ENCODE measurements around the gene PUM2.

The PUM2 gene

GRCh38 chr2:20307311-20307710 is 43.3 kb downstream of the PUM2 start:
- TF ChIP-seq TAF1 (IDR thresholded peaks at IDR 0.05; ENCODE audit: low read depth) (no peak), USF1 (IDR thresholded peaks at IDR 0.05) (no peak), RAD21 (IDR thresholded peaks at IDR 0.05; ENCODE audit: low read depth) (no peak), CEBPB (IDR thresholded peaks at IDR 0.05) (no peak), MAX (IDR thresholded peaks at IDR 0.05) (no peak), EGR1 (IDR thresholded peaks at IDR 0.05) (no peak), FOXM1 (IDR thresholded peaks at IDR 0.05; ENCODE audit: borderline replicate concordance, low read depth) (no peak), YY1 (IDR thresholded peaks at IDR 0.05; ENCODE audit: low read depth) (no peak), REST (IDR thresholded peaks at IDR 0.05; ENCODE audit: low read depth) (no peak), NFIC (IDR thresholded peaks at IDR 0.05) (no peak), EP300 (IDR thresholded peaks at IDR 0.05; ENCODE audit: borderline replicate concordance) (no peak)

- TF ChIP-seq EGR1 (IDR thresholded peaks at IDR 0.05) (no peak), YY1 (IDR thresholded peaks at IDR 0.05; ENCODE audit: low read depth) (no peak), MAX (IDR thresholded peaks at IDR 0.05) (no peak), CEBPB (IDR thresholded peaks at IDR 0.05) (no peak)
These were observed 46.2 kb downstream of the PUM2 start for GRCh38 chr2:20304411-20304810.

GRCh38 chr2:20303966-20304365 is 46.7 kb downstream of the PUM2 start:
- TF ChIP-seq USF1 (IDR thresholded peaks at IDR 0.05) (no peak), TEAD4 (IDR thresholded peaks at IDR 0.05) (no peak), EGR1 (IDR thresholded peaks at IDR 0.05) (no peak), YY1 (IDR thresholded peaks at IDR 0.05; ENCODE audit: low read depth) (no peak), CREB1 (IDR thresholded peaks at IDR 0.05; ENCODE audit: low read depth) (no peak), TAF1 (IDR thresholded peaks at IDR 0.05; ENCODE audit: low read depth) (no peak), REST (IDR thresholded peaks at IDR 0.05; ENCODE audit: low read depth) (no peak), MAX (IDR thresholded peaks at IDR 0.05) (no peak), TCF12 (IDR thresholded peaks at IDR 0.05; ENCODE audit: low read depth) (no peak), RAD21 (IDR thresholded peaks at IDR 0.05; ENCODE audit: low read depth) (no peak), ZBTB7A (IDR thresholded peaks at IDR 0.05; ENCODE audit: low read depth) (no peak), NFIC (IDR thresholded peaks at IDR 0.05) (no peak), FOXM1 (IDR thresholded peaks at IDR 0.05; ENCODE audit: borderline replicate concordance, low read depth) (no peak), CEBPB (IDR thresholded peaks at IDR 0.05) (no peak), EP300 (IDR thresholded peaks at IDR 0.05; ENCODE audit: borderline replicate concordance) (no peak)

GRCh38 chr2:20302019-20302418 is 48.6 kb downstream of the PUM2 start:
- TF ChIP-seq MAX (IDR thresholded peaks at IDR 0.05): no peak
- no peak for TF ChIP-seq FOXM1 (IDR thresholded peaks at IDR 0.05; ENCODE audit: borderline replicate concordance, low read depth)
- no peak for TF ChIP-seq EP300 (IDR thresholded peaks at IDR 0.05; ENCODE audit: borderline replicate concordance)
- TF ChIP-seq USF1 (IDR thresholded peaks at IDR 0.05): no peak
- TF ChIP-seq CEBPB (IDR thresholded peaks at IDR 0.05): no peak
- no peak for TF ChIP-seq CREB1 (IDR thresholded peaks at IDR 0.05; ENCODE audit: low read depth)
- TF ChIP-seq RAD21 (IDR thresholded peaks at IDR 0.05; ENCODE audit: low read depth): no peak
- no peak for TF ChIP-seq TCF12 (IDR thresholded peaks at IDR 0.05; ENCODE audit: low read depth)
- TF ChIP-seq TAF1 (IDR thresholded peaks at IDR 0.05; ENCODE audit: low read depth): no peak
- TF ChIP-seq YY1 (IDR thresholded peaks at IDR 0.05; ENCODE audit: low read depth): no peak
- no peak for TF ChIP-seq ZBTB7A (IDR thresholded peaks at IDR 0.05; ENCODE audit: low read depth)
- no peak for TF ChIP-seq TEAD4 (IDR thresholded peaks at IDR 0.05)
- TF ChIP-seq REST (IDR thresholded peaks at IDR 0.05; ENCODE audit: low read depth): no peak
- no peak for TF ChIP-seq NFIC (IDR thresholded peaks at IDR 0.05)
- no peak for TF ChIP-seq EGR1 (IDR thresholded peaks at IDR 0.05)
